CD4-positive, alpha-beta T cell treated with Interleukin-6 at 100 ng/mL for 8 hours (primary cell): ENCODE data around the gene ADGRL3.
"Not testable (repeated sequence)": the region's sequence is repeated elsewhere in the genome, so short reads cannot be mapped to it uniquely, and the experiment has no call there.

ENCODE experiments used
- DNase-seq: peaks from one replicate; pipeline ENCODE4 v3.0.0-alpha.2; 2020; ENCODE audit warnings: mixed read lengths, low spot score

ADGRL3 gene

GRCh38 chr4:61817071-61817470 lies 616.9 kb downstream of the ADGRL3 start:
- DNase-seq, result no peak

GRCh38 chr4:61820136-61820535 lies 620.0 kb downstream of the ADGRL3 start:
- no peak for DNase-seq

GRCh38 chr4:61824454-61824853 lies 624.3 kb downstream of the ADGRL3 start:
- DNase-seq, result no peak

- DNase-seq, result no peak
Observed at GRCh38 chr4:61827907-61828391, 627.8 kb downstream of the ADGRL3 start.

- DNase-seq, result no peak
Observed at GRCh38 chr4:61828960-61829359, 628.8 kb downstream of the ADGRL3 start.

GRCh38 chr4:61831987-61832386 lies 631.9 kb downstream of the ADGRL3 start:
- no peak for DNase-seq

GRCh38 chr4:61837395-61837794 lies 637.3 kb downstream of the ADGRL3 start:
- no peak for DNase-seq

GRCh38 chr4:61838072-61838471 lies 637.9 kb downstream of the ADGRL3 start:
- no peak for DNase-seq

- DNase-seq, result no peak
Observed at GRCh38 chr4:61841714-61842113, 641.6 kb downstream of the ADGRL3 start.

- DNase-seq, result no peak
Observed at GRCh38 chr4:61851126-61851525, 651.0 kb downstream of the ADGRL3 start.

GRCh38 chr4:61852105-61852504 lies 652.0 kb downstream of the ADGRL3 start:
- not testable (repeated sequence) for DNase-seq

GRCh38 chr4:61853041-61853440 lies 652.9 kb downstream of the ADGRL3 start:
- no peak for DNase-seq

GRCh38 chr4:61860376-61860775 lies 660.2 kb downstream of the ADGRL3 start:
- DNase-seq, result no peak

GRCh38 chr4:61864286-61864685 lies 664.2 kb downstream of the ADGRL3 start:
- DNase-seq, result no peak

- DNase-seq, result no peak
Observed at GRCh38 chr4:61866378-61867030, 666.4 kb downstream of the ADGRL3 start.

GRCh38 chr4:61872983-61873382 lies 672.9 kb downstream of the ADGRL3 start:
- DNase-seq, result no peak

- no peak for DNase-seq
Observed at GRCh38 chr4:61877266-61877665, 677.1 kb downstream of the ADGRL3 start.

GRCh38 chr4:61877893-61878292 lies 677.8 kb downstream of the ADGRL3 start:
- no peak for DNase-seq

- no peak for DNase-seq
Observed at GRCh38 chr4:61882381-61882780, 682.3 kb downstream of the ADGRL3 start.

- no peak for DNase-seq
Observed at GRCh38 chr4:61886131-61886530, 686.0 kb downstream of the ADGRL3 start.

- no peak for DNase-seq
Observed at GRCh38 chr4:61889117-61889516, 689.0 kb downstream of the ADGRL3 start.

- no peak for DNase-seq
Observed at GRCh38 chr4:61890321-61890720, 690.2 kb downstream of the ADGRL3 start.

- DNase-seq, result no peak
Observed at GRCh38 chr4:61891953-61892352, 691.8 kb downstream of the ADGRL3 start.

- DNase-seq, result no peak
Observed at GRCh38 chr4:61896634-61897033, 696.5 kb downstream of the ADGRL3 start.
